DND-41 (cell line): ENCODE data around the gene SLC26A1.

Source experiments
- ATAC-seq: fragments of 200-7000 bp; cut with Tn5 transposase; 3 replicates; pipeline ENCODE4 v1.9.1; 2021; ENCODE audit warnings: low read depth; ENCODE audit not compliant: insufficient read depth
- DNase-seq: peaks from one replicate; pipeline ENCODE4 v3.0.0-alpha.2; 2020
- H2AFZ ChIP-seq: 2 replicates; pipeline ENCODE4 v1.6.0; 2012; ENCODE audit warnings: low read depth, low read length
- H3K27ac ChIP-seq: 2 replicates; pipeline ENCODE4 v1.5.1; 2012; ENCODE audit warnings: low read length, inconsistent platforms
- H3K27me3 ChIP-seq: fragments of 200-600 bp; sonication (generic); 2 replicates; pipeline ENCODE4 v1.6.0; 2012; ENCODE audit warnings: low read length, mild to moderate bottlenecking, inconsistent platforms; ENCODE audit not compliant: insufficient read depth, poor library complexity
- H3K36me3 ChIP-seq: 2 replicates; pipeline ENCODE4 v1.5.1; 2012; ENCODE audit warnings: low read length, inconsistent platforms; ENCODE audit not compliant: insufficient read depth
- H3K4me1 ChIP-seq: 2 replicates; pipeline ENCODE4 v1.5.1; 2012; ENCODE audit warnings: mild to moderate bottlenecking, low read length; ENCODE audit not compliant: insufficient read depth
- H3K4me2 ChIP-seq: 2 replicates; pipeline ENCODE4 v1.6.0; 2012; ENCODE audit warnings: mild to moderate bottlenecking, moderate library complexity, low read length, inconsistent platforms; ENCODE audit not compliant: insufficient read depth
- H3K4me3 ChIP-seq, 2 experiments: fragments of 200-600 bp in 1 of 2; shearing (Covaris generic) in 1 of 2; 2 replicates each; pipeline ENCODE4 v1.5.1; 2012 to 2016; ENCODE audit warnings: inconsistent platforms in 2 of 2, low read length in 2 of 2, mild to moderate bottlenecking in 2 of 2, low read depth in 1 of 2, moderate library complexity in 1 of 2
- H3K79me2 ChIP-seq: 2 replicates; pipeline ENCODE4 v1.6.0; 2012; ENCODE audit warnings: low read length, inconsistent platforms; ENCODE audit not compliant: insufficient read depth
- H3K9ac ChIP-seq: 2 replicates; pipeline ENCODE4 v1.6.0; 2012; ENCODE audit warnings: low read depth, mild to moderate bottlenecking, inconsistent platforms, low read length, moderate library complexity
- H3K9me3 ChIP-seq: 2 replicates; pipeline ENCODE4 v1.5.1; 2012; ENCODE audit warnings: low read length, moderate library complexity, mild to moderate bottlenecking, inconsistent platforms; ENCODE audit not compliant: insufficient read depth, severe bottlenecking
- H4K20me1 ChIP-seq: 2 replicates; pipeline ENCODE4 v1.6.0; 2012; ENCODE audit warnings: low read length; ENCODE audit not compliant: insufficient read depth
- CTCF ChIP-seq: IDR thresholded peaks from 2 replicates; pipeline ENCODE4 v1.5.1; 2012; ENCODE audit warnings: borderline replicate concordance, low read length, moderate library complexity, mild to moderate bottlenecking; ENCODE audit not compliant: poor library complexity, severe bottlenecking; ENCODE audit errors: extremely low read depth
- EZH2 ChIP-seq: IDR thresholded peaks from 3 replicates; pipeline ENCODE4 v1.6.1; 2012; ENCODE audit warnings: borderline replicate concordance, low read depth, mild to moderate bottlenecking, moderate library complexity, low read length, inconsistent platforms; ENCODE audit not compliant: severe bottlenecking

SLC26A1 gene

GRCh38 chr4:986879-987623, 6.2 kb downstream of the SLC26A1 start, which contains the start of gene IDUA:
TSS of gene IDUA (plus strand) at chr4:987044. CDS start at chr4:987085, 41 bp downstream.
- TF ChIP-seq EZH2 (no peak), CTCF (peak; percentile 73)
- Histone ChIP-seq H3K27me3 (no peaks in the 10 kb centered on the region), H2AFZ (peak within 1 kb of the TSS; percentile 63), H3K4me2 (peak within 1 kb of the TSS; percentile 83), H3K36me3 (peaks cover 30% of the 10 kb centered on the region), H3K4me3 (peak within 1 kb of the TSS; percentile 35 to 61), H3K79me2 (peaks cover 27% of the 10 kb centered on the region), H4K20me1 (peaks cover 29% of the 10 kb centered on the region), H3K4me1 (peaks cover 34% of the 10 kb centered on the region), H3K9ac (peak within 1 kb of the TSS; percentile 65), H3K9me3 (no peaks in the 10 kb centered on the region), H3K27ac (peak within 1 kb of the TSS; percentile 67)
- ATAC-seq (peak; percentile 87), DNase-seq (peak; percentile 87)

- ATAC-seq: peak; percentile 50
- H4K20me1 ChIP-seq: peaks cover 28% of the 10 kb centered on the region
- peak overlapping the region; percentile 65 for H3K9ac ChIP-seq
- H2AFZ ChIP-seq: peak overlapping the region; percentile 63
- peaks cover 27% of the 10 kb centered on the region for H3K79me2 ChIP-seq
- no peaks in the 10 kb centered on the region for H3K9me3 ChIP-seq
- peaks cover 25% of the 10 kb centered on the region for H3K36me3 ChIP-seq
- no peak for DNase-seq
- peak overlapping the region; percentile 83 for H3K4me2 ChIP-seq
- peak overlapping the region; percentile 35 to 61 for H3K4me3 ChIP-seq
- H3K4me1 ChIP-seq: peaks cover 34% of the 10 kb centered on the region
- peak overlapping the region; percentile 67 for H3K27ac ChIP-seq
- no peaks in the 10 kb centered on the region for H3K27me3 ChIP-seq
- TF ChIP-seq CTCF: no peak
- TF ChIP-seq EZH2: no peak
Observed at GRCh38 chr4:986428-986878, 6.8 kb downstream of the SLC26A1 start.

- peak overlapping the region; percentile 83 for H3K4me2 ChIP-seq
- no peak for DNase-seq
- peaks cover 24% of the 10 kb centered on the region for H4K20me1 ChIP-seq
- H3K9ac ChIP-seq: peak overlapping the region; percentile 65
- H3K4me1 ChIP-seq: peaks cover 34% of the 10 kb centered on the region
- no peak for TF ChIP-seq EZH2
- TF ChIP-seq CTCF: no peak
- no peak overlapping the region for H2AFZ ChIP-seq
- H3K4me3 ChIP-seq: peak overlapping the region; percentile 35 to 61; a peak in 3 of 4 replicates
- peaks cover 27% of the 10 kb centered on the region for H3K79me2 ChIP-seq
- no peak overlapping the region; the same call in 1 of the 2 replicates for H3K27ac ChIP-seq
- ATAC-seq: no peak
- no peaks in the 10 kb centered on the region for H3K9me3 ChIP-seq
- no peaks in the 10 kb centered on the region for H3K27me3 ChIP-seq
- peaks cover 13% of the 10 kb centered on the region for H3K36me3 ChIP-seq
Observed at GRCh38 chr4:985123-985830, 7.9 kb downstream of the SLC26A1 start.
